K562 (cell line): ENCODE results near the gene RNU6-8. TPM values are rescaled to one million over a fixed set of nuclear protein-coding genes. Genes with fewer than 3 reads are reported as not detected.

Source experiments
- ATAC-seq: fragments of 200-7000 bp; cut with Tn5 transposase; 3 replicates; pipeline ENCODE4 v1.9.1; 2020; ENCODE audit warnings: moderate library complexity
- BruUV-seq: library from RNA; stranded (reverse); fragments of 400-500 nt; replicated peaks from 2 replicates; lab custom pipeline; 2021; lab: Mats Ljungman, UMichigan
- CTCF ChIA-PET: fragments of 300-600 bp; formaldehyde crosslinking; extraction: SDS; loops from one replicate; lab custom pipeline; 2021; ENCODE audit warnings: low intra/inter-chr PET ratio; lab: Yijun Ruan, JAX
- POLR2A ChIA-PET: fragments of 300-600, 350-650 bp; sonication (Branson Sonifier 250); formaldehyde crosslinking; extraction: SDS; loops from one replicate; lab custom pipeline; 2021; ENCODE audit warnings: antibody characterized with exemption, inconsistent platforms; lab: Yijun Ruan, JAX
- DNase-seq, 4 experiments: peaks; one replicate each; pipeline versions ENCODE4 v3.0.0 to v3.0.0-alpha.2; 2011 to 2018; ENCODE audit warnings: low spot score in 3 of 4, mixed read lengths in 3 of 4; ENCODE audit errors: extremely low read depth in 1 of 4
- FAIRE-seq: peaks from 2 replicates; lab custom pipeline; 2011; peaks lifted over from hg19 to GRCh38; lab: Jason Lieb, UNC
- H2AFZ ChIP-seq: 2 replicates; pipeline ENCODE4 v1.6.0; 2011; ENCODE audit warnings: low read depth, low read length, control low read depth, inconsistent platforms
- H3K27ac ChIP-seq: fragments of 200-600 bp; 3 replicates; pipeline ENCODE4 v1.8.0; 2011; ENCODE audit warnings: low read depth, mild to moderate bottlenecking, control low read depth, inconsistent platforms, low read length, moderate library complexity, mixed read lengths; ENCODE audit errors: extremely low read depth
- H3K27me3 ChIP-seq, 2 experiments: fragments of 300-600 bp in 1 of 2; 2 replicates in 1 of 2; 3 replicates in 1 of 2; pipeline versions ENCODE4 v1.6.0 to v1.8.0; 2011; ENCODE audit warnings: inconsistent platforms in 2 of 2, low read length in 2 of 2, mild to moderate bottlenecking in 1 of 2, mixed read lengths in 1 of 2, moderate library complexity in 1 of 2; ENCODE audit not compliant: control insufficient read depth in 2 of 2, insufficient read depth in 2 of 2
- H3K36me3 ChIP-seq: fragments of 300-600 bp; 3 replicates; pipeline ENCODE4 v1.8.0; 2011; ENCODE audit warnings: mild to moderate bottlenecking, low read length, inconsistent platforms; ENCODE audit not compliant: control insufficient read depth, insufficient read depth
- H3K4me1 ChIP-seq, 2 experiments: fragments of 200-600 bp in 1 of 2; replicated peaks in 1 of 2; 2 replicates in 1 of 2; 3 replicates in 1 of 2; pipeline versions ENCODE4 v1.5.1 to v1.8.0; 2011; ENCODE audit warnings: inconsistent platforms in 2 of 2, low read length in 2 of 2, mild to moderate bottlenecking in 1 of 2, mixed read lengths in 1 of 2, moderate library complexity in 1 of 2; ENCODE audit not compliant: control insufficient read depth in 2 of 2, insufficient read depth in 2 of 2
- H3K4me2 ChIP-seq: 2 replicates; pipeline ENCODE4 v1.6.1; 2011; ENCODE audit warnings: low read length, control low read depth, inconsistent platforms, mixed read lengths; ENCODE audit not compliant: insufficient read depth
- H3K4me3 ChIP-seq: fragments of 200-600 bp; sonication (generic), shearing (Covaris generic); 2 replicates; pipeline ENCODE4 v1.5.1; 2016; ENCODE audit warnings: control low read depth, inconsistent platforms
- H3K79me2 ChIP-seq: fragments of 200-600 bp; 3 replicates; pipeline ENCODE4 v1.8.0; 2011; ENCODE audit warnings: low read length, inconsistent platforms; ENCODE audit not compliant: control insufficient read depth, insufficient read depth
- H3K9ac ChIP-seq, 2 experiments: 2 replicates each; pipeline versions ENCODE4 v1.6.0 to v1.6.1; 2011; ENCODE audit warnings: low read depth in 2 of 2, low read length in 2 of 2, control low read depth in 1 of 2, inconsistent platforms in 1 of 2, mild to moderate bottlenecking in 1 of 2, mixed read lengths in 1 of 2; ENCODE audit not compliant: insufficient read depth in 1 of 2
- H3K9me1 ChIP-seq: one replicate; pipeline ENCODE4 v1.6.0; 2011; ENCODE audit warnings: inconsistent platforms, mild to moderate bottlenecking, low read length, moderate library complexity; ENCODE audit not compliant: control insufficient read depth, insufficient read depth
- H3K9me3 ChIP-seq: replicated peaks from 2 replicates; pipeline ENCODE4 v1.5.1; 2011; ENCODE audit warnings: low read depth, low read length, inconsistent platforms; ENCODE audit not compliant: control insufficient read depth, insufficient read depth
- H4K20me1 ChIP-seq: replicated peaks from 2 replicates; pipeline ENCODE4 v1.6.1; 2011; ENCODE audit warnings: low read length, inconsistent platforms, mixed read lengths; ENCODE audit not compliant: control insufficient read depth, insufficient read depth
- BACH1 ChIP-seq: fragments of 200-800 bp; sonication (Bioruptor generic); IDR thresholded peaks from 2 replicates; pipeline ENCODE4 v1.6.1; 2016; ENCODE audit warnings: missing genetic modification characterization, missing compliant biosample characterization
- BHLHE40 ChIP-seq: IDR thresholded peaks from 2 replicates; pipeline ENCODE4 v1.6.1; 2011; ENCODE audit warnings: low read length, improper control_type of control experiment
- CREBBP ChIP-seq: IDR thresholded peaks from one replicate; pipeline ENCODE4 v1.6.1; 2012; ENCODE audit warnings: low read depth, mild to moderate bottlenecking, control low read depth, inconsistent platforms, low read length
- HMG20A ChIP-seq: fragments of 450-650 bp; formaldehyde crosslinking; conservative IDR thresholded peaks from 2 replicates; pipeline ENCODE4 v1.4.0; 2020; ENCODE audit warnings: mild to moderate bottlenecking, mixed read lengths
- MNT ChIP-seq, 2 experiments: fragments of 450-650 bp; conservative IDR thresholded peaks; 2 replicates each; pipeline ENCODE4 v1.6.1; 2017; ENCODE audit warnings: mild to moderate bottlenecking in 2 of 2, moderate library complexity in 2 of 2
- MXI1 ChIP-seq: IDR thresholded peaks from 2 replicates; pipeline ENCODE4 v1.6.1; 2011; ENCODE audit warnings: low read depth, mild to moderate bottlenecking, improper control_type of control experiment, low read length
- THAP12 ChIP-seq: fragments of 250-450 bp; sonication (Bioruptor Pico); IDR thresholded peaks from 2 replicates; pipeline ENCODE4 v1.9.0; 2021; ENCODE audit warnings: mild to moderate bottlenecking, inconsistent platforms
- ZKSCAN1 ChIP-seq: fragments of 150-350 bp; IDR thresholded peaks from 2 replicates; pipeline ENCODE4 v1.6.1; 2016; ENCODE audit warnings: low read depth, low read length
- WGBS: fragments of 100-300 bp; shearing (Covaris generic); methylation state at CpG from one replicate; pipeline ENCODE4 v1.1.6; 2016; ENCODE audit warnings: low coverage, mixed read lengths; ENCODE audit not compliant: insufficient coverage; ENCODE audit errors: missing lambda C conversion rate; 5-methylcytosine and 5-hydroxymethylcytosine counted together
- in situ Hi-C: fragments of 300-500 bp; cut with MboI; formaldehyde crosslinking; loops from 4 replicates; pipeline ENCODE4 v1.15.0; 2018; ENCODE audit warnings: inconsistent platforms, mixed read lengths
- intact Hi-C: fragments of 100-400 bp; cut with micrococcal nuclease; formaldehyde crosslinking; loops from 2 replicates; pipeline ENCODE4 v1.14.2; 2022
- polyA plus RNA-seq, 8 experiments: library from polyadenylated mRNA; depleted of rRNA in 4 of 8; stranded (reverse) in 5 of 8; unstranded in 3 of 8; fragments of >200 nt; fragmentation: Nextera tagmentation in 2 of 8; fragmentation: Illumina TruSeq in 1 of 8; extraction: Ambion mirVana in 2 of 8; extraction: Trizol in 1 of 8; gene quantifications; 2 replicates each; pipeline versions ENCODE4 v1.2.1 to v1.2.3, GENCODE V29; 2011 to 2014; ENCODE audit warnings: inconsistent platforms in 1 of 8, missing spikeins in 1 of 8
- total RNA-seq, 7 experiments: library from RNA; depleted of rRNA in 6 of 7; stranded (reverse); fragments of >200 nt in 6 of 7; fragmentation: Illumina TruSeq in 2 of 7; extraction: Trizol in 2 of 7; gene quantifications; 2 replicates each; pipeline versions ENCODE4 v1.2.1 to v1.2.3, GENCODE V29; 2011 to 2021; ENCODE audit warnings: low replicate concordance in 1 of 7
- TF ChIP-seq, protein P1 (sequence below), 3 experiments: IDR thresholded peaks in 2 of 3; conservative IDR thresholded peaks in 1 of 3; 2 replicates each; pipeline ENCODE4 v1.5.1; 2011 to 2012; ENCODE audit warnings: low read length in 3 of 3, mild to moderate bottlenecking in 3 of 3, control low read depth in 2 of 3, improper control_type of control experiment in 1 of 3, inconsistent platforms in 1 of 3, low read depth in 1 of 3, mixed read lengths in 1 of 3, moderate library complexity in 1 of 3; ENCODE audit not compliant: insufficient read depth in 2 of 3

The RNU6-8 gene
- total and polyA plus RNA-seq, 9 of the 15 experiments (the other 6 are each of a cell fraction or from before 2014, with no cell fraction given) = not detected

DNA sequence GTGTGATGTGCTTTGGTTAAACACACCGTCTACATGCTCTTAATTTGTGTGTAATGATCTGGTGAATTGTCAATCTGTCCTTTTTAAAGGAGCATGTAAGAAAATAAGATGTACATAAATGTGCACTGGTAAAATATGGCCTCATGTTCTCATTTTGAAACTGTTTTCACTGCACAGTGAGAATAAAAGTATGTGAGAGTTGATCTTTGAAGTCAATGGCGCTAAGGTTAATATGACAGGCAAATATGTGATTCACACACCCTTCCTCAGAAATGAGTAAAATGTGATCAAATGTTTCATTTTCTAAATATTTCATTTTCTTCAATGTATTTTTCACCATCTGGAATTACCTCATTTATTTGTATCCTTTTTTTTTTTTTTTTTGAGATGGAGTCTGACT, 9.5 kb downstream of the RNU6-8 start:
- no peak overlapping the region for H3K4me2 ChIP-seq
- FAIRE-seq (no peak), ATAC-seq (no peak), DNase-seq (no peak)
- H3K79me2 ChIP-seq = no peaks in the 10 kb centered on the region
- no TSS peak for BruUV-seq
- H3K27me3 ChIP-seq = no peaks in the 10 kb centered on the region; a peak in 1 of 5 replicates
- no peaks in the 10 kb centered on the region for H3K9me1 ChIP-seq
- no peaks in the 10 kb centered on the region for H4K20me1 ChIP-seq
- H3K4me3 ChIP-seq = no peak overlapping the region
- H3K27ac ChIP-seq = no peak overlapping the region
- TF ChIP-seq MNT (conservative IDR thresholded peaks at IDR 0.05) = no peak
- no peak overlapping the region for H3K9ac ChIP-seq
- POLR2A ChIA-PET = no interaction called here
- no peak overlapping the region for H2AFZ ChIP-seq
- in situ Hi-C loops = no loop called here
- no peaks in the 10 kb centered on the region for H3K9me3 ChIP-seq
- CTCF ChIA-PET = no interaction called here
- intact Hi-C loops = no loop called here
- H3K4me1 ChIP-seq = no peaks in the 10 kb centered on the region; a peak in 1 of 5 replicates
- no peaks in the 10 kb centered on the region for H3K36me3 ChIP-seq
- WGBS = 4% methylated on average over 2 of the region's 2 CpGs

GRCh38 chr14:32192712-32193373, 10.2 kb downstream of the RNU6-8 start:
- H3K27me3 ChIP-seq = no peaks in the 10 kb centered on the region; a peak in 1 of 5 replicates
- H3K4me2 ChIP-seq = no peak overlapping the region
- no peak overlapping the region for H3K4me3 ChIP-seq
- FAIRE-seq = no peak
- DNase-seq = no peak
- no peak for ATAC-seq
- POLR2A ChIA-PET = no interaction called here
- H3K4me1 ChIP-seq = no peaks in the 10 kb centered on the region; a peak in 1 of 5 replicates
- CTCF ChIA-PET = no interaction called here
- 5% methylated on average over 2 of the region's 2 CpGs for whole genome bisulfite sequencing
- H3K9me1 ChIP-seq = no peaks in the 10 kb centered on the region
- no peak overlapping the region for H2AFZ ChIP-seq
- H3K9me3 ChIP-seq = no peaks in the 10 kb centered on the region
- in situ Hi-C loops (no loop called here), intact Hi-C loops (no loop called here)
- no TSS peak for BruUV-seq
- H3K79me2 ChIP-seq = no peaks in the 10 kb centered on the region
- no peak overlapping the region for H3K9ac ChIP-seq
- no peak overlapping the region for H3K27ac ChIP-seq
- H4K20me1 ChIP-seq = no peaks in the 10 kb centered on the region
- H3K36me3 ChIP-seq = no peaks in the 10 kb centered on the region
- TF ChIP-seq CREBBP = no peak
- TF ChIP-seq THAP12 (CRISPR knock-in tag) = no peak
- TF ChIP-seq, protein P1, sequence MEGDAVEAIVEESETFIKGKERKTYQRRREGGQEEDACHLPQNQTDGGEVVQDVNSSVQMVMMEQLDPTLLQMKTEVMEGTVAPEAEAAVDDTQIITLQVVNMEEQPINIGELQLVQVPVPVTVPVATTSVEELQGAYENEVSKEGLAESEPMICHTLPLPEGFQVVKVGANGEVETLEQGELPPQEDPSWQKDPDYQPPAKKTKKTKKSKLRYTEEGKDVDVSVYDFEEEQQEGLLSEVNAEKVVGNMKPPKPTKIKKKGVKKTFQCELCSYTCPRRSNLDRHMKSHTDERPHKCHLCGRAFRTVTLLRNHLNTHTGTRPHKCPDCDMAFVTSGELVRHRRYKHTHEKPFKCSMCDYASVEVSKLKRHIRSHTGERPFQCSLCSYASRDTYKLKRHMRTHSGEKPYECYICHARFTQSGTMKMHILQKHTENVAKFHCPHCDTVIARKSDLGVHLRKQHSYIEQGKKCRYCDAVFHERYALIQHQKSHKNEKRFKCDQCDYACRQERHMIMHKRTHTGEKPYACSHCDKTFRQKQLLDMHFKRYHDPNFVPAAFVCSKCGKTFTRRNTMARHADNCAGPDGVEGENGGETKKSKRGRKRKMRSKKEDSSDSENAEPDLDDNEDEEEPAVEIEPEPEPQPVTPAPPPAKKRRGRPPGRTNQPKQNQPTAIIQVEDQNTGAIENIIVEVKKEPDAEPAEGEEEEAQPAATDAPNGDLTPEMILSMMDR (IDR thresholded peaks at IDR 0.05 in 2 of 3, conservative IDR thresholded peaks at IDR 0.05 in 1 of 3; ENCODE audit: insufficient read depth in 2 of 3, low read depth in 1 of 3, low read length in 3 of 3) = no peak
- TF ChIP-seq ZKSCAN1 = no peak
- TF ChIP-seq BACH1 (tag) = no peak
- TF ChIP-seq BHLHE40 = no peak
- TF ChIP-seq HMG20A (CRISPR knock-in tag) = no peak
- TF ChIP-seq MXI1 = no peak
